GM18861 (cell line): ENCODE results near the gene TLK2.
"Not testable (repeated sequence)": the region's sequence is repeated elsewhere in the genome, so short reads cannot be mapped to it uniquely, and the experiment has no call there.

Experiments used
- ATAC-seq: cut with Tn5 transposase; IDR thresholded peaks from one replicate; pipeline ENCODE4 v1.9.1; 2021; ENCODE audit not compliant: unreplicated experiment

Gene TLK2

DNA sequence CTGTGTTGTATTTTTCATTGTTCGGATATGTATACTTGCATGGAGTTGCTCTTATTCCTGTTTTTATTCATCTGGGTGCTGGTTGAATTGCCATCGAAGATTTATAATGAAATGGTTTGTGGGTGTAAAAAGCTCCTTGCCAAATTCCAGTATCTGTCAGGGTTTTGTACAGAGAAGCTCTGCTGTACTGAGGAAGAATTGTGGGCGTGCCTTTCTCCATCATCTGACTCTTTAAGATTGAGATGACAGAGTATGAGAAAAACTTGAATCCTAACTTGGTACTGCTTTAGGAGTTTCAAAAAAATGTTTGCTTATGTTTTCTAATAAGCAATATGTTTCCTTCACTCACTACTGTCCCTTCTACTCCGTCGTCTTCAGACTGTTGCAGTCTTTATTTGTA, 78.9 kb downstream of the TLK2 start:
- not testable (repeated sequence) for ATAC-seq

DNA sequence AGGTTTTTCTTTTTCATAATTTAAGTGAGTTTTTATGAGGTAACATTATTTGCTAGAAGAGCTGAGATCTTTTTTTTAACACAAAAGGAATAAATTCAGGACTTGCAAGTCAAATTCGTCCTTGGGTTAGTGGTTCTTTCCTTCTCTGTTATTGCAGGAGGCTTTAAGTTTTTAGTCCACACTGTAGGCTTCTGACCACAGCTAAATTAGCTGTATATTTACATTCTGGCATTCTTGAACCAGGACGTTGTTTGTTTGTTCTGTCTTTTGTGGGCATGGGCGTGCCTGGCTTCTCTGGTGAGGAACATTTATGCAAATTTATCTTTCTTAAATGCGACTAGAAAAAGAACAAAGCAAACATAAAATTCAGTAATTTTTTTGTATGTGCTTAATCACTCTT, 80.3 kb downstream of the TLK2 start:
- ATAC-seq: not testable (repeated sequence)

DNA sequence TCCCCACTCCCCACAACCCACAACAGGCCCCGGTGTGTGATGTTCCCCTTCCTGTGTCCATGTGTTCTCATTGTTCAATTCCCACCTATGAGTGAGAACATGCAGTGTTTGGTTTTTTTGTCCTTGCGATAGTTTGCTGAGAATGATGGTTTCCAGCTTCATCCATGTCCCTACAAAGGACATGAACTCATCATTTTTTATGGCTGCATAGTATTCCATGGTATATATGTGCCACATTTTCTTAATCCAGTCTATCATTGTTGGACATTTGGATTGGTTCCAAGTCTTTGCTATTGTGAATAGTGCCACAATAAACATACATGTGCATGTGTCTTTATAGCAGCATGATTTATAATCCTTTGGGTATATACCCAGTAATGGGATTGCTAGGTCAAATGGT, 82.3 kb downstream of the TLK2 start:
- not testable (repeated sequence) for ATAC-seq

DNA sequence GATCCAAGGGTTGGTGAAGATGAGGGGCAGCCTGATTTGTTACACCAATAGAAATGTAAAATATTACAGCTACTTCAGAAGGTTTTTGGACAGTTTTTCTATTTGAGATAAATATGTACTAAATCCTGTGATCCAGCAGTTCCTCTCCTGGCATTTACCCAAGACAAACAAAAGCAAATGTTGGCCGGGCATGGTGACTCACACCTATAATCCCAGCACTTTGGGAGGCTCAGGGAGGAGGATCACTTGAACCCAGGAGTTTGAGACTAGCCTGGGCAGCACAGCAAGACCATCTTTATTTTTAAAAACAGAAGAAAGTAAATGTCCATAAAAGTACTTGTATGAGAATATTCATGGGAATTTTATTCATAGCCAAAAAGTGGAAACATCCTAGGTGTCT, 84.0 kb downstream of the TLK2 start:
- ATAC-seq: no peak

DNA sequence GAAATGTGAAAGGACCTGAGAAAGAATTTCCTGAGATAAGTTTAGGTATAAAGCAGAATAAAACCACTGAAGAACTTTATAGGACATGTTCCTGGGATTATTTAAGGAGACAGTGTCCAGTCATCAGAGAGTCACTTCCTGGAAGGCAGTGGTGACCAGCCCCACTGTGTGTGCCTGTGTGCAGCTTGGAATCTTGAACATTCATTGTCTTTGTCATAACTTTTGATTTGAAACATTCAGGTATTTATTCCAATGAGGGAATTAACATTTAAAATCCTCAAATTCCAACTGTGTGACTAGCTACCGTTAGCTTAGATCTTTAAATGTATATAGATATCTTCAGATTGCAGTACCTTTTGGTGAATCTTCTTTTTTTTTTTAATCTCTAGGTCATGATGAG, 87.2 kb downstream of the TLK2 start:
- ATAC-seq: no peak

DNA sequence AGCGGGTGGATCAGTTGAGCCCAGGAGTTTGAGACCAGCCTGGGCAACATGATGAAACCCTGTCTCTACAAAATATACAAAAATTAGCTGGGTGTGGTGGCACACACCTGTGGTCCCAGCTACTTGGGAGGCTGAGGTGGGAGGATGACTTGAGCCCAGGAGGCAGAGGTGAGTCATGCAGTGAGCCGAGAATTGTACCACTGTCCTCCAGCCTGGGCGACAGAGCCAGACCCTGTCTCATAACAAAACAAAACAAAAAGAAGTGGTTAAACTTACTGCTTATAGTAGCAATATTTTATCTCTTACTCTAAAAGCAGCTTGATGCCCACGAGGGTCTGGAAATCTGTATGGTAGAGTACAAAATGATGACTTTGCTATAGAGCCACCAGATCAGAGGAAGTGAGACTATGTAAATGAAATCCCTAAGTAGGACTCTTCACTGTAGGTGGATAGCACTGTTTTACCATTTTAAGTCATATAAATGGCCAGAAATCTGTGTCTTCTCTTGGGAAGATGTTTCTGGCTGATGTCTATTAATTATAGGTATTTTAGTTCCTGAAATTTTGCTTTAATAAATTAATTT, 88.5 kb downstream of the TLK2 start:
- no peak for ATAC-seq

DNA sequence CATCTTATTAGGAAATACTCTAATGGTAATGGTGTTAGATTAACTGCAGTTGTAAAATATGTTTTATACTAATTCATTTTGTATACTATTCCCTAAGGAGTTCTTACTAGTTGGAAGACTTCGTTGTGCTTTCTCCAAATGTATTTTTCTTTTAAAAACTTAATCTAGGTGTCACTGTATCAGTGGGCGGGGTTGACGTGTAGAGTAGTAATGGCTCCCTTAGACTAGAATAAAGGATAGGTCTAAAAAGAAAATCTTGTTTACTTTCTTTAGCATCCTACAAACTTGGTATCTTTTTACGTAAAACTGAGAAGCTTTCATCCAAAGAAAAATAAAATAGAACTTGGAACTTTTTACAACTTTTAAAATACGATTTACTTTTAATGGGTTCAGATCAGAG, 93.9 kb downstream of the TLK2 start:
- ATAC-seq: no peak

DNA sequence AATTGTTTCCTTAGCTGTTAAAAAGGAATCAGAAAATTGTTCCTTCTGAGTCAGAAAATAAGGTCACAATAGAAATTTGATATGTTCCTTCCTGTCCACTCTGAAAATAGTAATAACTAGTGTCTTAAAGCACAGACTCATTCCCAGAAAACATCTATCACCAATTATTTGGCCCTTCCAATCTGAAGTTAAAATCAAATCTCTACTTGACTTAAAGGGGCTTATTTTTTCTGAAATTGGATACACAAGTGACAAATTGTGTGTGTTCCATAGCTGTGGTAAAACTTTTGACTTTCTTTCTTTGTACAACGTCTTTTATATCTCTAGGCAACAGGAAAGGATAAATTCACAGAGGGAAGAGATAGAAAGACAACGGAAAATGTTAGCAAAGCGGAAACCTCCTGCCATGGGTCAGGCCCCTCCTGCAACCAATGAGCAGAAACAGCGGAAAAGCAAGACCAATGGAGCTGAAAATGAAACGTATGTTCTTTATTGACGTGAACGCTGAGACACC, 94.3 kb downstream of the TLK2 start:
- no peak for ATAC-seq

DNA sequence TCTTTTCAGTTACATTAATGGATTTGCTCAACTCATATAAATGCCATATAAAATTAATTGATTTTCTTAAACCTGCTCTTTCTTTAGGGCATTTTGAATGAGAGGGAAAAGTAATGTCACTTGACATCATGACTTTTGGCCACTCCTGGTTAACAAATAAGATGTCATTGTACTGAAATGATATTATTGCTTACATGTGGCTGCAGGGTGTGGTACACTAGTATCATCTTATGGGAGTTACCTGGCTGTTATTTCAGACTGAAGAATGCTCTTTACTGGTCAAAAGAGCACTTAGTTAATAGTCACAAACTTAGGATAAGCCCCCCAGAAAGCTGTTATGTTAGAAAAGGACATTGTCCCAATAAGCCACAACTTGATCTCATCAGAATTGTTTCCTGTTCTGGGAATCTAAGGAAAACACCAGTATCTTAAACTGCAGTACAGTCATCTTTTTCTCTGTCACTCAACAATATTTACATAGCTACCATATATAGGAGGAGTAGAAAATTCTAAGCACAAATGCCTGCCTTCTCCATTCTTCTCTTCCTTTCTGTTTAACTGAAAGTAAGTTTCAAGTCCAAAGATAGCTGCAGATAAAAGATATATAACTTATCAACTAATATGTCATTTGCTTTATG, 95.0 kb downstream of the TLK2 start:
- ATAC-seq: no peak

DNA sequence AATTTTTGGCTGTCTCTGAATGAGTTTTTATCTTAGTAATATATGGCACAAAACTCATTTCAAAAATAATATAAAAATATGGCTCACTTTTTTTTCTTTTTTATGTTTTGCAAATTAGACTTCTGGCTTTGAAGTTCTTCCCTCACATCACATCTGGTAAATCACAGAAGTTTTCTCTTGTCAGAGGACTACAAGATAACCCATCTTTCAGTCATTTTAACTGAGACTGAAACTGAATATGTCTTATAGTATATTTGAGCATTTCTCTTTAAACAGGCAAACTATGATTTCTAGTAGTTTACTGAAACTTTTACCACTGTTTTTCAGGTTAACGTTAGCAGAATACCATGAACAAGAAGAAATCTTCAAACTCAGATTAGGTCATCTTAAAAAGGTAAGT, 97.8 kb downstream of the TLK2 start:
- no peak for ATAC-seq

DNA sequence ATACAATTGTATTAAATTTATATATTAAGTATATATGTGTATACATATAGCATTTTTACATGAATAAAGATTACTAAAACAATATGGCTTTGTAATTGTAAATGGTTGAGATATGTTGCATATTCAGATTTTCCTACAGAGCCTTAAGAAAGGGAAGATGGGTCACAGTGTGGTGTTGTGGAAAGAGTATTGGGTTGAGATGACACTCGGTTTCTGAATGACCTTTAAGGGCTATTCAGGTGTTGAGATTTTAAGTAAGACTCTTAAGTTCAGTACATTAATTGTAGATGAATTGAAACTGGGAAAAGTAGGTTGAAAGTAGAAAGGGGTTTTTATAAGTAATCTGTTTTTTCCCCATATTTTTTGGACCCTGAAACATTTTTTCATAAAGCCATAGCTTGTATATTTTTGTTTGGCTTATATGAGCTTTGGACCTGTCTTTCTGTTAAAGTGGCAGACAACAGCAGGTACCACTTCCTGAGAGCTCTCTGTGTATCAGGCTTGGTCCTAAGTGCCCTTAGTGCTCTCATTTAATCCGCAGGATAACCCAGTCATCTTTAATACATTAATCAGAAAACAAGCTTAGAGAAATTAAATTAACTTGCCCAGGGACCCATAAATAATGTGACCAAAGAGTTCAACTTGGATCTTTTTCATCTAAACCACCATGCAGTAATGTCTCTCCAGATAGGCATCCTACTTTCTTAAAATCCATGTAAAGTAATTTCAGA, 100.3 kb downstream of the TLK2 start:
- ATAC-seq: no peak

DNA sequence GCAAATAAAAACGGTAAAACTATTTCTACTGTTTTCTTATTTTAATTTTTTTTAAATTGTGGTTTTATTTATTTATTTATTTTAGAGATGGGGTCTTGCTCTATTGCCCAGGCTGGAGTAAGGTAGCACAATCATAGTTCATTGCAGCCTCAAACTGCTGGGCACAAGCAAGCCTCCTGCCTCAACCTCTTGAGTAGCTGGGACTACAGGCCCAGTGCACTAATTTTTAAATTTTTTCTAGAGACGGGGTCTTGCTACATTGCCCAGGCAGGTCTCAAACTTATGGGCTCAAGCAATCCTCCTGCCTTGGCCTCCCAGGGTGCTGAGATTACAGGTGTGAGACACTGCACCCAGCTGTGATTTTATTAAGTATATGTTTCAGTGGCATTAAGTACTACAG, 102.3 kb downstream of the TLK2 start:
- no peak for ATAC-seq

DNA sequence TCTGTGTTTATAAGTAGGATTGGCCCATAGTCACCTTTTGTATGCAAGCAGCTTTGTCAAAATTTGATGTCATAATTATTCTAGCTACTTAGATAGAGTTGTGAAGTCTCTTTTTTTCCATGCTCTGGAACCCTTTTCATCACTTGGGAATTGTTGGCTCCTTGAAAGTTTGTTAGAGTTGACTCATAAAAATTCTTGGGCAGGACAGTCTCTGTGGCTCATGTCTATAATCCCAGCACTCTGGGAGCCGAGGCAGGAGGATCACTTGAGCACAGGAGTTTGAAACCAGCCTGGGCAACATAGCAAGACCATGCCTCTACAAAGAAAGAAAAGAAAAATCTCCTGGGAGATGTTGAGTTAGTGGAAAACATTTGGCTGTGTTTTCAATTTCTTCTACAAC, 103.1 kb downstream of the TLK2 start:
- no peak for ATAC-seq

DNA sequence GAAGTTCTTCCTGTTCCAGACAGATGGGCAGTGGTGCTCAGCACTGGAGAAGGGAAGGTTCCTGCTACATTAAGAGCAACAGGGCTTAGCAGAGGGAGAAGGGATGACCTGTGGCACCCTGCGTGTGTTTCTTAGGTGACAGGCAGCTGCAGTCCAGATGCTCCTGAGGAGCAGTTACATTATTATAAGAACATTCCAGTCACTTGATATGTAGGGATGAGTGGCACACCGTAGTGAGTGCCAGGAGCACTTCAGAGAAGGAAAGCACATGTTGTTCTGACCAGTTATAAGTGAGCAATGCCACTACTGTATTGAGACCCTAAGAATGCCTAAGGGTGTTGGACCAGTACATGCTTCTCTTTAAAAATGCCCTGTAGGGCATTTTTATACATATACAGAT, 108.9 kb downstream of the TLK2 start:
- ATAC-seq: no peak

DNA sequence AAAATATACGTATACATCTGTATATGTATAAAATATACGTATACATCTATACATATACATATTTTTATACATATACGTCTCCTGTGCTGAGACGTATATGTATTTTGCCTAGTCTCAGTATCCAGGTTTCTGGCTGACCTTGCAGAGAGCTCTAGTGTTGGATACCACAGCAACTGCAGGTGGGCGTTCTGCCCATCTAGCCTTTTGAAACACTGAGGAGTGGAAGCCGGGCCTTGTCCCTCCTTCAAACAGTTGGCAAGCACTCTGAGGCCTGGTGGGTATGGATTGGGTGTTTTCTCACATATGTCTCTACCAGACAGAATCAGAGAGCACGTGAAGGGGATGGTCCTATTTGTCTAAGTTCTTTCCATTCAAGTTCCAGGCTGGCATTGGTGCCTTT, 109.5 kb downstream of the TLK2 start:
- no peak for ATAC-seq

DNA sequence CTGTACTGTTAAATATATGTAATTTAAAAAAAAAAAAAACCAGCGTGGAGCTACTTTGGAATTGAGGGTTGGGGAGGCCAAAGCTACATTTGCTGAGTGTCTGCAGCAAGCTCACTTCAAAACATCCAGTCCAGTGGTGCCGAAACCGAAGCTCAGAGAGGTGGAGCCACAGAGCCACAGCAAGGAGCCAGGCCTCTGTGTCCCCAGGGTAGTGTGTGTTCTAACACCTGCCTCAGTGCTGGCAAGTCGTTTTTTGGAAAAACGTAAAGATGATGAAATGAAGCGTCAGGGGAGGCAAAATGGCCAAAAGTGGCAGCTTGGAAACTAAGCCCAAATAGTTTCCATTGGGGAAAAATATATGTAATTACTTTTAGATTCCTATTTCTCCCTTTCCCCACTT, 112.7 kb downstream of the TLK2 start:
- ATAC-seq: no peak

DNA sequence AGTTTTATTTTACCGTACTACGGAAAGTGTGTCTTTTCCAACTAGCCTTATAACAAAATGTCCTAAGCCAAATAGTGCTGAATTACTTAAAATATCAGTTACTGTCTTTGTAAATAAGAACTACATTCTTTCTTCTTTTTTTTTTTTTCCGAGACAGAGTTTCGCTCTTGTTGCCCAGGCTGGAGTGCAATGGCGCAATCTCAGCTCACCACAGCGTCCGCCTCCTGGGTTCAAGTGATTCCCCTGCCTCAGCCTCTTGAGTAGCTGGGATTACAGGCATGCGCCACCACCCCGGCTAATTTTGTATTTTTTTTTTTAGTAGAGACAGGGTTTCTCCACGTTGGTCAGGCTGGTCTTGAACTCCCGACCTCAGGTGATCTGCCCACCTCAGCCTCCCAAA, 113.2 kb downstream of the TLK2 start:
- not testable (repeated sequence) for ATAC-seq

DNA sequence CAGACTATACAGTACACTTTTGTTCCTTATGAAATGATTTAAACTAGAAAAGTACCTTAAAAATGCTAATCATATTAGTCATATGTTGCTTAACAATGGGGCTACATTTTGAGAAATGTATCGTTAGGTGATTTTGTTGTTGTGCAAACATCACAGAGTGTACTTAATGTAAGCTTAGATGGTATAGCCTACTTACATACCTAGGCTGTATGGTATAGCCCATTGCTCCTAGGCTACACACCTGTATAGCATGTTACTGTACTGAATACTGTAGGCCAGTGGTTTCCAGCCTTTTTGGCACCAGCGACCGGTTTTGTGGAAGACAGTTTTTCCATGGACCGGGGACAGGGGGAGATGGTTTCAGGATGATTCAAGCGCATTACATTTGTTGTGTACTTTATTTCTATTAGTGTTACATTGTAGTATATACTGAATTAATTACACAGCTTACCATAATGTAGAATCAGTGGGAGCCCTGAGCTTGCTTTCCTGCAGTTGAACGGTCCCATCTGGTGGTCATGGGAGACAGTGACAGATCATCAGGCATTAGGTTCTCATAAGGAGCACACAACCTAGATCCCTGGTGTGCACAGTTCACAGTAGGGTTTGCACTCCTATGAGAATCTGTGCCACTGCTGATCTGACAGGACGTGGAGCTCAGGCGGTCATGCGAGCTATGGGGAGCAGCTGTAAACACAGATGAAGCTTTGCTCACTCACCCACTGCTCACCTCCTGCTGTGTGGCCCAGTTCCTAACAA, 113.9 kb downstream of the TLK2 start:
- no peak for ATAC-seq

DNA sequence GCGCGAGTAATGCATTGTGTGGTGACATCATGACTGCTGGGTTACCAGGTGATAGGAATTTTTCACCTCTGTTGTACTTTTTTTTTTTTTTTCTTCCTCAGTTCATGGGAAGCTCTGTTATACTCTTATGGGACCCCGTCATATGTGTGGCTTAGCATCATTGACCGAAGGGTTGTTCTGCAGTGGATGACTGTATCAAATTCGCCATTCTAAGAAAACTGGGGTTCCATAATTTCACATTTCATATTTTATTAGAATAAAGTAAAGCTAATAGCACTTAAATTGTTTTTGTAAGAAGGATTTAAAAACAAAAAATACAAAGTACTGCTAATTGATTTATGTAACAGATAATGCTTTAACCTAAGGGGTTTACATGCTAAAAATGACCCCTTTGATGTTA, 116.9 kb downstream of the TLK2 start:
- ATAC-seq: no peak

DNA sequence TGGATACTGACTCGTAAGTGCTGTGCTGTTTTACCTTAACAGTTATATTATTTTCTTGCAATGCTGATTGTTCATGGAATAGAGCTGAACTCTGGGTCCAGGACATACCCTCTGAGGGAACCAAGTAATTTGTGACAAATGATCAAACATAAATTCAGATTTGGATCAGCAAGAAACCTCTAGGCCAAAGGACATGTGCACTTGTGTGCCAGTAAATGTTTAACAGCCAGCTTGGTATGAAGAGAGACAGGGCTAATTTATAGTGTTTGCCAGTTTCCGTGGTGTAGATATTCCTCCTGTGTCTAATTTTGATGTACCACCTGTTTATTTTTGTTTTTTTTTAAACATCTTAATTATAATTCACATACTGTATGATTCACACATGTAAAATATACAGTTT, 118.0 kb downstream of the TLK2 start:
- ATAC-seq: no peak

DNA sequence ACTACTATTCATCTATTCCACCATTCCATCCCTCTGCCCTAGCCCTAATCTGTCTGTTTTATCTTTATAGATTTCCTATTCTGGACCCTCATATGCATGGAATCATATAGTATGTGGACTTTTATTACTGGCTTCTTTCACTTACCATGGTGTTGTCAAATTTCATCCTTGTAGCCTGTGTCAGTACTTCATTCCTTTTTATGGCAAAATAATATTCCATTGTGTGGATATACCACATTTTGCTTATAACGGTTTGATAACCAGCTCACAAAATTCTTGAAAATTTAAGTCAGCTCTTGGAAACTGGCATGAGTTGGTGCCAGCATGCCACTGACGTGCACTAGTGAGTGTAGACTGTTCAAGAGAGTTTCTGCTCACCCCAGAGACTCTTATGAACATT, 118.5 kb downstream of the TLK2 start:
- no peak for ATAC-seq

DNA sequence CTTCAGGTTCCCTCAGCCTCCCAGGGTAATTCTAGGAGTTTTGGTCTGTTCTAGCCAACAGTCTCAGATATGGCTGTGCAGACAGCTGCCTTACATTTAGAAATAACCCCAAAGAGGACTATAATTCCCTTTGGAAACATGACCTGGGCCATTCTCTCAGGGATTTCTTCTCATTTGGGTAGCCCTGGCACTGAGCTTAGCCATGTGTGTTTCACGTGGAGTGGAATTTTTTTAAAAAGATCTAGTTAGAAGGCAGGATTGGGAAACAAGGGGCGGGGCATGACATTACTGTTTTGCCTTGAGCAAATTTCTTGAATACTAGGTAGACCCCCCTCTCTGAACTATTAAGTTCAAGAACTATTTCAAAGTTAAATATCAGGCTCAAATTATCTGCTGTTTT, 119.3 kb downstream of the TLK2 start:
- no peak for ATAC-seq
